IMR-90 (cell line): ENCODE results near the gene ZNF611. TPM values are rescaled to one million over a fixed set of nuclear protein-coding genes. Genes with fewer than 3 reads are reported as not detected.
"Not testable (repeated sequence)": the region's sequence is repeated elsewhere in the genome, so short reads cannot be mapped to it uniquely, and the experiment has no call there.

Experiments used
- ATAC-seq: fragments of 200-7000 bp; cut with Tn5 transposase; 2 replicates; pipeline ENCODE4 v1.9.1; 2020; ENCODE audit warnings: low read depth, mild to moderate bottlenecking, moderate library complexity
- BruUV-seq: library from RNA; stranded (reverse); fragments of 400-500 nt; replicated peaks from 2 replicates; lab custom pipeline; 2021; lab: Mats Ljungman, UMichigan
- CTCF ChIA-PET: fragments of 300-600 bp; formaldehyde crosslinking; extraction: SDS; loops from one replicate; lab custom pipeline; 2021; ENCODE audit warnings: antibody characterized with exemption; lab: Yijun Ruan, JAX
- POLR2A ChIA-PET: fragments of 300-600 bp; sonication (Branson Sonifier 250); formaldehyde crosslinking; loops from one replicate; lab custom pipeline; 2022; ENCODE audit warnings: antibody characterized with exemption; ENCODE audit not compliant: unreplicated experiment; lab: Charles Lee
- DNase-seq: peaks from one replicate; pipeline ENCODE4 v3.0.0; 2013
- H2AFZ ChIP-seq: replicated peaks from 2 replicates; pipeline ENCODE3; 2013; ENCODE audit warnings: low read length, mild to moderate bottlenecking; ENCODE audit not compliant: poor library complexity
- H2AK5ac ChIP-seq: 2 replicates; pipeline ENCODE4 v1.6.1; 2013; ENCODE audit warnings: low read depth, low read length, inconsistent platforms
- H2AK9ac ChIP-seq: replicated peaks from 2 replicates; pipeline ENCODE3; 2013; ENCODE audit warnings: mild to moderate bottlenecking, low read depth, low read length, moderate library complexity; ENCODE audit not compliant: poor library complexity
- H2BK120ac ChIP-seq: 2 replicates; pipeline ENCODE4 v1.6.1; 2013; ENCODE audit warnings: low read depth, low read length, inconsistent platforms
- H2BK15ac ChIP-seq: 3 replicates; pipeline ENCODE4 v1.6.1; 2013; ENCODE audit warnings: low read depth, low read length, inconsistent platforms
- H2BK20ac ChIP-seq: 2 replicates; pipeline ENCODE4 v1.6.1; 2013; ENCODE audit warnings: low read depth, mild to moderate bottlenecking, inconsistent platforms, low read length, moderate library complexity
- H2BK5ac ChIP-seq: 2 replicates; pipeline ENCODE4 v1.6.1; 2013; ENCODE audit warnings: mild to moderate bottlenecking, low read depth, low read length, inconsistent platforms; ENCODE audit not compliant: poor library complexity, severe bottlenecking
- H3K14ac ChIP-seq: replicated peaks from 2 replicates; pipeline ENCODE4 v1.6.1; 2013; ENCODE audit warnings: low read depth, low read length, inconsistent platforms
- H3K18ac ChIP-seq: 2 replicates; pipeline ENCODE4 v1.6.1; 2013; ENCODE audit warnings: low read depth, low read length, control low read depth
- H3K23ac ChIP-seq: 2 replicates; pipeline ENCODE4 v1.6.1; 2013; ENCODE audit warnings: low read depth, low read length, inconsistent platforms
- H3K27ac ChIP-seq: 2 replicates; pipeline ENCODE4 v1.5.1; 2013; ENCODE audit warnings: mild to moderate bottlenecking, control low read depth, low read length; ENCODE audit not compliant: insufficient read depth
- H3K27me3 ChIP-seq: 2 replicates; pipeline ENCODE4 v1.6.1; 2013; ENCODE audit warnings: low read length; ENCODE audit not compliant: control insufficient read depth, insufficient read depth
- H3K36me3 ChIP-seq: 2 replicates; pipeline ENCODE4 v1.6.1; 2013; ENCODE audit warnings: low read length, mixed read lengths; ENCODE audit not compliant: control insufficient read depth, insufficient read depth
- H3K4ac ChIP-seq: 2 replicates; pipeline ENCODE4 v1.6.1; 2013; ENCODE audit warnings: low read depth, low read length, inconsistent platforms
- H3K4me1 ChIP-seq: 2 replicates; pipeline ENCODE4 v1.6.1; 2013; ENCODE audit warnings: low read length, mixed read lengths; ENCODE audit not compliant: control insufficient read depth, insufficient read depth
- H3K4me2 ChIP-seq: 2 replicates; pipeline ENCODE4 v1.6.1; 2013; ENCODE audit warnings: low read depth, mild to moderate bottlenecking, control low read depth, low read length, moderate library complexity
- H3K4me3 ChIP-seq: 2 replicates; pipeline ENCODE4 v1.5.1; 2013; ENCODE audit warnings: low read depth, mild to moderate bottlenecking, control low read depth, low read length, moderate library complexity; ENCODE audit not compliant: insufficient read depth
- H3K56ac ChIP-seq: 2 replicates; pipeline ENCODE4 v1.6.1; 2013; ENCODE audit warnings: low read length, inconsistent platforms; ENCODE audit not compliant: insufficient read depth; ENCODE audit errors: extremely low read depth
- H3K79me1 ChIP-seq, 2 experiments: 2 replicates each; pipeline ENCODE4 v1.6.1; 2013; ENCODE audit warnings: low read length in 2 of 2, inconsistent platforms in 1 of 2, low read depth in 1 of 2
- H3K9ac ChIP-seq: 2 replicates; pipeline ENCODE4 v1.6.1; 2013; ENCODE audit warnings: low read depth, low read length, control low read depth
- H3K9me1 ChIP-seq: 2 replicates; pipeline ENCODE4 v1.6.1; 2013; ENCODE audit warnings: low read length, inconsistent platforms; ENCODE audit not compliant: insufficient read depth
- H3K9me3 ChIP-seq: 2 replicates; pipeline ENCODE4 v1.6.1; 2013; ENCODE audit warnings: low read length; ENCODE audit not compliant: control insufficient read depth, insufficient read depth
- H4K20me1 ChIP-seq: 2 replicates; pipeline ENCODE4 v1.6.1; 2013; ENCODE audit warnings: low read length, inconsistent platforms; ENCODE audit not compliant: insufficient read depth
- H4K5ac ChIP-seq: 2 replicates; pipeline ENCODE4 v1.6.1; 2013; ENCODE audit warnings: mild to moderate bottlenecking, low read depth, low read length, control low read depth
- H4K8ac ChIP-seq, 2 experiments: 2 replicates each; pipeline ENCODE4 v1.6.1; 2013; ENCODE audit warnings: low read depth in 2 of 2, low read length in 2 of 2, control low read depth in 1 of 2, inconsistent platforms in 1 of 2
- H4K91ac ChIP-seq: 2 replicates; pipeline ENCODE4 v1.6.1; 2013; ENCODE audit warnings: low read depth, low read length, inconsistent platforms; ENCODE audit not compliant: insufficient read depth
- WGBS, 2 experiments: methylation state at CpG; one replicate each; pipeline versions ENCODE4 v1.1.5 to v1.1.7; 2013; ENCODE audit warnings: missing lambda C conversion rate in 2 of 2; ENCODE audit not compliant: insufficient read length in 1 of 2; ENCODE audit errors: extremely low coverage in 2 of 2; 5-methylcytosine and 5-hydroxymethylcytosine counted together
- dilution Hi-C: fragments of 300-500 bp; cut with HindIII; formaldehyde crosslinking; loops from one replicate; pipeline ENCODE4 v1.14.3; 2018; ENCODE audit warnings: low sequenced_read_pairs; ENCODE audit not compliant: unreplicated experiment
- in situ Hi-C: fragments of 300-500 bp; cut with MboI; formaldehyde crosslinking; loops from 3 replicates; pipeline ENCODE4 v1.14.3; 2019; ENCODE audit warnings: low sequenced_read_pairs, inconsistent platforms, mixed read lengths
- intact Hi-C: fragments of 100-400 bp; cut with micrococcal nuclease; formaldehyde crosslinking; loops from 2 replicates; pipeline ENCODE4 v1.10.0; 2022
- polyA plus RNA-seq, 3 experiments: library from polyadenylated mRNA; depleted of rRNA; stranded (reverse); fragments of >200 nt; gene quantifications; 2 replicates each; pipeline ENCODE4 v1.2.3, GENCODE V29; 2012; ENCODE audit warnings: low replicate concordance in 1 of 3
- total RNA-seq: library from RNA; depleted of rRNA; stranded (reverse); fragments of >200 nt; gene quantifications from 2 replicates; pipeline ENCODE4 v1.2.3, GENCODE V29; 2012

The ZNF611 gene
- total and polyA plus RNA-seq, 2 of the 4 experiments (the other 2 are of a cell fraction): 3.8 to 8.8 TPM

DNA sequence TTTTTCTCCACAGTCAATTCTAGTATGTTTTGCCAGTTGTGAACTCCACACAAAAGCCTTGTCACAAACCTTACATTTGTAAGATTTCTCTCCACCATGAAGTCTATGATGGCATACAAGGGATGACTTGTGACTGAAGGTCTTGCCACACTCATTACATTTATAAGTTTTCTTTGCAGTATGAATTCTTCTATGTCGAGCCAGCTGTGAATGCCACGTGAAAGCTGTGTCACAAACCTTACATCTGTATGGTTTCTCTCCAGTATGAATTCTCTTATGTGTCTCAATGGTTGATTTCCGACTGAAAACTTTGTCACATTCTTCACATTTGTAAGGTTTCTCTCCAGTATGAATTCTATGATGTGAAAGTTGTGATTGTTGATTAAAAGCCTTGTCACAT, 29.2 kb downstream of the ZNF611 start:
- Histone ChIP-seq H3K36me3 (peaks cover 35% of the 10 kb centered on the region), H3K9me3 (peaks cover 23% of the 10 kb centered on the region)
- H2BK15ac ChIP-seq, H2AFZ ChIP-seq, H3K23ac ChIP-seq, BruUV-seq, H3K4me1 ChIP-seq, H3K27ac ChIP-seq, H4K91ac ChIP-seq, dilution Hi-C loops, DNase-seq, H2BK20ac ChIP-seq, H3K56ac ChIP-seq, H3K9me1 ChIP-seq, H3K27me3 ChIP-seq, H3K9ac ChIP-seq, in situ Hi-C loops, H2BK120ac ChIP-seq, H3K14ac ChIP-seq, H3K79me1 ChIP-seq, H4K5ac ChIP-seq, H3K18ac ChIP-seq, ATAC-seq, CTCF ChIA-PET, H4K20me1 ChIP-seq, H4K8ac ChIP-seq, H2BK5ac ChIP-seq, intact Hi-C loops, H2AK9ac ChIP-seq, H3K4ac ChIP-seq, H2AK5ac ChIP-seq, H3K4me3 ChIP-seq, POLR2A ChIA-PET, H3K4me2 ChIP-seq: not testable (repeated sequence)
- no CpG with 5 or more reads among the region's 3 CpGs for WGBS, 2 experiments
